HG02884 (cell line): Measurements from ENCODE around the gene TLCD5.

ENCODE experiments used
- ATAC-seq: cut with Tn5 transposase; IDR thresholded peaks from one replicate; pipeline ENCODE4 v1.9.1; 2021; ENCODE audit warnings: mild to moderate bottlenecking, moderate library complexity; ENCODE audit not compliant: unreplicated experiment

TLCD5 gene

GRCh38 chr11:120324932-120325810 is at the start of gene TLCD5:
TSS of gene TLCD5 (plus strand) at chr11:120325299. CDS start at chr11:120327442, 2,143 bp downstream.
- peak; percentile 51 for ATAC-seq

- ATAC-seq = no peak
Measured at GRCh38 chr11:120279502-120279901, 45.6 kb upstream of the TLCD5 start.

- ATAC-seq = no peak
Measured at GRCh38 chr11:120280600-120281051, 44.5 kb upstream of the TLCD5 start.

DNA sequence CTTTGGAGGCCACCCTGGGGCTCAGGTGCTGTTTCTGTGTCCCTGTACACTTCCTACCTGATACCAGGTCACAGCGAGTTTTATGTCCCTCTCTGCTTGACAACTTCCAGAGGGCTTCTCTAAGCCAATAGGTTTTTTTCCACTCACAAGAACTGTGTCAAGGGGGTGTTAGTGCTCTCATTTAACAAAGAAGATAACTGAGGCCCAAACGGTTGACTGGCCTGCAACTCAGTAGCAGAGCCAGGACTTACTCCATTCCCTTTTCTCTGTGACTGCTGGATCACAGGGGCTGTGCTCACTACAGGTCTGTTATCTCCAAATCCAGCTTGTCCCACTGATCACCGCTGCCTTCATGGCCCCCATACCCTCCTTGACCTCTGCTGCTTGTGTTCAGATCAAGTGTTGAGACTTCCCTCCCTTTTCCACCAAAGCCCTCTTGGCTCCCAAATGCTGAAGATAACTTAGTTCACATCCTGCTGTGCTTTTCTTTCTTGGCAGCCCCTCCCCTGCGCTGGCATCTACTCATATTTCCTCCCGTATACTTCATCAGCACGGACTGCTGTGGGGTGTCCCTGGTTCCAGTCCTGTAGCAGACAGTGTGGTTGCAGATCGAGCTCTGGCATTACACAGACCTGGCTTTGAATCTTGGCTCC is 43.8 kb upstream of the TLCD5 start:
- no peak for ATAC-seq

- ATAC-seq = no peak
Measured at GRCh38 chr11:120283124-120283523, 42.0 kb upstream of the TLCD5 start.

DNA sequence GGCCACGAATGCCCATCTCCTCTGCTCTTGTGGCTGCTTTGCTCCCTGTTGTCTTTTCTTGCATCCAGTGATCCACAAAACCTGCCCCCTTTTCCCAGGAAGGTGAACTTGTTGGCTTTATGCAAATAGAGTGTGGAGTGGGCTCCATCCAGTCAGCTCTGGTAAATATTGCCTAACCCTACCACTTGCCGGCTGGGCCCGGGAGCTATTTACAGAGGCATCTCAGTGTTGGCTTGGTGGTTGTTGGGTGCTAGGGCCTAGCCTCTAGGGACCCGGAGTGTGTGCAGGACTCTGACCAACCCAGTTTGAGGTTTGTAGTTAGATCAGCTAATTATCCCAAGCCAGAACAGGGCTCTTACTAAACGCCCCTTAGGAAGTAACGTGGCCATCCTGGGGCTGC is 40.8 kb upstream of the TLCD5 start:
- ATAC-seq = no peak

GRCh38 chr11:120285256-120285655 is 39.8 kb upstream of the TLCD5 start:
- ATAC-seq = no peak

DNA sequence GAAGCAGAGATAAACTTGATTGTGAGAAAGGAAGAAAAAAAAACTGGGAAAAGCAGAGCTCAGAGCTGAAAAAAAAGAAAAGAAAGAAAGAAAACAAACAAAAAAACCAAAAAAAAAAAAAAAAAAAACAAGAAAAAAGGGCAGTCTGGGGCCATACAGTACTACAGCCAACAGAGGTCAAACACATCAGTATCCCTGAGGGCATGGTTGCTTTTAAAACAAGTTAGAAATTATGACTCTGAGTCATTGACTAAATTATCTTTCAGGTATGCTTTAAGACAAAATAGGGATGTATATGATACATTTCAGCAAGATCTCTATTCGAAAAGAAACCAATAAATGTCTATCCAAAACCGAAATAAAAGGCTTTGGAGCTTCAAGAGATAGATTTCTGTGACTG is 37.1 kb upstream of the TLCD5 start:
- no peak for ATAC-seq

- no peak for ATAC-seq
Measured at GRCh38 chr11:120289426-120289825, 35.7 kb upstream of the TLCD5 start.

- ATAC-seq = no peak
Measured at GRCh38 chr11:120290956-120291355, 34.1 kb upstream of the TLCD5 start.

- no peak for ATAC-seq
Measured at GRCh38 chr11:120293038-120293800, 31.9 kb upstream of the TLCD5 start.

DNA sequence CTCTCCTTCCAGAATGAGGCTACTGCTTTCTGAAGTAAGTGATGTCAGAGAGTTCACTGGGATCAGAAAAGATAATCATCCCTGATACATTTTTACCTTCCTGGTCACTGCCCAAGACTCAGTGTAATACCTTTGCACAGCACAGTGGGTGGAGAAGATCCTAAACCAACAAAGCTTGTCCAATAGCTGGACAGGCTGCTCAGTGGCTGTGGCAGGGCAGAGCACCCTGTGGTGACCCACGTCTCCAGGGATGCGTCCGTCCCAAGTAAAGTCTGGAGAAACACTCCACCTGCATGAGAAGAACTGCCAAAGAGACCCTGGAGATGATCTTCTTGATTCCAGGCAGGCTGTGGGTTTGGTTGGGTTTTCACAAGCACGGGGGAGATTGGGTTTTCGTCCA is 31.0 kb upstream of the TLCD5 start:
- ATAC-seq = no peak

DNA sequence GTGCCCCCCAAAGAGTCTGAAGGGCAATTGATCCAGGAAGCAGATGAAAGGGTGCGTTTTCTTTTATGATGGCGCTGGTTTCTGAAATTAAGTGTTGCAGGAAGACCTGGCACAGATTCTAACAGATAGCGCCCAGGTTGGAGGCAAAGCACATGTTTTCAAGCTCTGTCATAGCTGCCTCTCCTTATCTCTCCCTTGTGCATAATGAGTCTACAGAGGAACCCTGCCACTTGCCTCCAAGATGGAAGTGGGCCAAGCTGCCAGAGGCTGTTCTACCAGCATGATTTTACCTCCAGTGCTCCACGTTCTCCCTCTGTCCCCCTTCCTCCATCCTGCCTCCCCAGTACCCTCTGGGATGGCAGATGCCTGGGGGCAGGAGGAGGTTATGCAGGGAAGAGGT is 30.0 kb upstream of the TLCD5 start:
- no peak for ATAC-seq

GRCh38 chr11:120296554-120296953 is 28.5 kb upstream of the TLCD5 start:
- no peak for ATAC-seq

DNA sequence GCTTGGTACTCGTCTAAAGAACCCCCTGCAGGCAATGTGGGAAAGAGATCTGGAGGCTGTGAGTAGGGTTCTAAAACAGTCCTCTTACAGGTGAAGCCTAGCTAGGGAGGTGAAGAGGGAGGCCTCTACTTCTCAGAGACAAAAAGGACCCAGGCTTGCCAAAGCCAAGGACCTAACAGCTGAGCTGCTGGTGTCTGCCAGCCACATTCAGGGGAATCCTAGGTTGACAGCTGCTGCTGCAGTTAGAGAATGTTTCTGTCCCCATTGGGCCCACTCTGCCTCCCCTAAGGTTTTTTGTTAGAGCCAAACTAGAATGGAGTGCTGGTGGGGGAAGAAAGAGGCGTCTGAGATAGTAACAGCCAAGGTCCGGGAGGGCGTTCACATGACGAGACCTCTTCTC is 26.6 kb upstream of the TLCD5 start:
- no peak for ATAC-seq

DNA sequence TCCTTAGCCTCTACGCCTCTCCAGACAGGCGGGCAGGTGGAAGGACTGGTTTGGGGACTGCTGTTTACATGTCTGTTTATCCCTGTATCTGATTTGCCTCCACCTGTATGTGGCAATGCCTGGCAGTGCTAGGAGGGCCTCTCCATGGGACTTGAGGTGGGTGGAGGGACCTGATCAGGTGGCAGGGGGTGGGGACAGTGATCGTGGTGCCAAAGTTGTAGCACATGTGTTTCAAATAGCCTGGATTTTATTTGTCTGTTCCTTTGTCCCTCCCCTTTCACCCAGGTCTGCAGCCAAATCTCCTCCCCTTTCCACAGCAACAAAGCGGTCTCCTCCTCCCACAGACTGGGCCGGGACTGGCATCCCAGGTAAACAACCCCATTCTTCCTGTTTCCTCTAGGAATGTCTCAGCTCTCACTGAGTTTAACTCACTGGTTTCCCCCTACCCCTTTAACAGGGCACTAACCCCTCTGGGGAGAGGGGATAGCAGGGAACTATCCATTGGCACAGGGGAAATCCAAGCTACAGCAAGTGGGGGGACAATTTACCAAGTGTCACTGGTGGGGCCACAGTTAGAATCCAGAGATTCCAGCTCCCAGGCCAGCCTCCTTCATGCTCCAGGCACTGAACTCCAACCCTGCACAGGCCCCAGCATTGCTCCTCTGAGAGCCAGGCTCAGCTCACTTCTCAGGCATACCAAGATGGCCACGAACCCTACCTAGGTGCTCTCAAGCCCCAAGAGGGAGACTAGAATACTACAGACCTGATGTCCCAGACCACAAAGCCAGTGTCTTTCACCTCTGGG is 22.9 kb upstream of the TLCD5 start:
- no peak for ATAC-seq

- no peak for ATAC-seq
Measured at GRCh38 chr11:120303004-120303637, 22.0 kb upstream of the TLCD5 start.

GRCh38 chr11:120304526-120304925 is 20.6 kb upstream of the TLCD5 start:
- no peak for ATAC-seq

DNA sequence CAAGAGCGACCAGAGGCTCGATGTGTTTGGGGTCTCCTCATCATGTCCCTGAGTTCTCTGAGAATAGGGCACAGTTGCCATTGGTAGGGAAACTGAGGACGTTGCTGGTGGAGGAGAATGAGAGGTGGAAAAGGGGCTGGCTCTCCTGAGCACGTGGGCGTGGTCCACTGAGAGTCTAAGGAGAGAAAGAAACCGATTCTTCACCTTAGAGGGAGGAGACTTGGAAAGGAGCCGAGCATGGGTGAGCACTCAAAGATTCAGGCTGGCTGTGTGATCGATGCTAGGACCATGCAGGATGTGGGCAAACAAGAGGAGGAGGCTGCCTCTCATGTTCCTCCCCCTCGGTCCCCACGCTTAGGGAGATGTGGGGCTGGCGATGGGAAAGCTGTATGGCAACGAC is 19.8 kb upstream of the TLCD5 start:
- no peak for ATAC-seq
